A549 (cell line): ENCODE results near the gene EVC.

Experiments
- CHD2 ChIP-seq: fragments of 150-350 bp; IDR thresholded peaks from 2 replicates; pipeline ENCODE4 v1.6.1; 2014; ENCODE audit warnings: low read length; ENCODE audit not compliant: partially characterized antibody
- EP300 ChIP-seq, 2 experiments: fragments of >200 bp; sonication (Bioruptor Twin); formaldehyde crosslinking; IDR thresholded peaks; 2 replicates in 1 of 2; 3 replicates in 1 of 2; pipeline ENCODE4 v1.6.1; 2016 to 2017
- NPAS2 ChIP-seq: fragments of 250-450 bp; sonication (Bioruptor Pico); IDR thresholded peaks from 2 replicates; pipeline ENCODE4 v1.8.0; 2022; ENCODE audit warnings: mild to moderate bottlenecking, moderate library complexity, borderline replicate concordance
- PBX3 ChIP-seq: IDR thresholded peaks from 2 replicates; pipeline ENCODE4 v1.6.1; 2012
- POLR2AphosphoS2 ChIP-seq: conservative IDR thresholded peaks from 2 replicates; pipeline ENCODE4 v1.6.1; 2012; ENCODE audit warnings: low read length, improper control_type of control experiment, inconsistent platforms
- REST ChIP-seq: fragments of 200-600 bp; sonication (generic); IDR thresholded peaks from 2 replicates; pipeline ENCODE4 v1.6.1; 2016; ENCODE audit warnings: antibody characterized with exemption, mild to moderate bottlenecking, moderate library complexity
- ZFP36 ChIP-seq: fragments of 450-650 bp; IDR thresholded peaks from 2 replicates; pipeline ENCODE4 v1.6.1; 2014; ENCODE audit warnings: borderline replicate concordance; ENCODE audit not compliant: partially characterized antibody
- TF ChIP-seq, protein P1 (sequence below): fragments of >200 bp; sonication (Bioruptor Twin); formaldehyde crosslinking; IDR thresholded peaks from 3 replicates; pipeline ENCODE4 v1.6.1; 2016
- TF ChIP-seq, protein P2 (sequence below): fragments of >200 bp; sonication (Bioruptor Twin); formaldehyde crosslinking; IDR thresholded peaks from 3 replicates; pipeline ENCODE4 v1.5.1; 2016

DNA sequence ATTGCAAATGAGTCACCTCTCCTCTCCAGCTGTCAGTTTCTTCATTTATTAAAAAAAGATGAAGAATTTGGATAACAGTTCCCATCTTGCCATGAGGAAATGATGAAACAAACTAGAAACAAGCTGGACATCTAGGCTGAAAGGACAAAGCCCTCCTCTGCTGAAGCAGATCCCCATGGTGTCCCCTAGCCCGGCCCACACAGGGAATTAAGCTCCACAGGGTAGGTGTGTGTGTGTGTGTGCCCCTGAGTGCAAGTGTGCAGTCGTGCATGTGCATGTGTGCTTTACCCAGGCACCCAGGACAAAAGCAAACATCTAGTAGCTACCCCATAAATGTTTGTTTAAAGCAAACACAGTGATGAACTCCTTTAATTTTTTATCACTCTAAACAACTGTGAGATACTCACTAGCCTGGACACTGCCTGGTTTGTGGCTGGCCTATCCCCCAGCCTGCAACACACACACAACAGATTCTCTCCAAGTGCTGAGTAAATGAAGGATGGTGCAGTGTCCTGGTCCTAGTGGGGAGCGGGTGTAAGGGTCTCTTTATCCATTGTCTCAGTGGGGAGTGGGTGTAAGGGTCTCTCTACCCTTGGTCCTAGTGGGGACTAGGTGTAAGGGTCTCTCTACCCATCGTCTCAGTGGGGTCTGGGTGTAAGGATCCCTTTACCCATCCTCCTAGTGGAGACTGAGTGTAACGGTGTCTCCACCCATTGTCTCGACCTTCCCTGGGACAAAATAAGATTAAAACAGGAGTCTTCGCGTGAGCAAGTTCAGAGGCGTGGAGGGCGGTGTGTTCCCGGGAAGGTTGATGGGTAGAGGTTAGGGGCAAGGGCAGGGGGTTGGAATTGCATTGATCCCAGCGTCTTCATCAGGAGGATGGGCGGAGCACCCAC lies 688 bp upstream of the EVC start:
- TF ChIP-seq, protein P1, sequence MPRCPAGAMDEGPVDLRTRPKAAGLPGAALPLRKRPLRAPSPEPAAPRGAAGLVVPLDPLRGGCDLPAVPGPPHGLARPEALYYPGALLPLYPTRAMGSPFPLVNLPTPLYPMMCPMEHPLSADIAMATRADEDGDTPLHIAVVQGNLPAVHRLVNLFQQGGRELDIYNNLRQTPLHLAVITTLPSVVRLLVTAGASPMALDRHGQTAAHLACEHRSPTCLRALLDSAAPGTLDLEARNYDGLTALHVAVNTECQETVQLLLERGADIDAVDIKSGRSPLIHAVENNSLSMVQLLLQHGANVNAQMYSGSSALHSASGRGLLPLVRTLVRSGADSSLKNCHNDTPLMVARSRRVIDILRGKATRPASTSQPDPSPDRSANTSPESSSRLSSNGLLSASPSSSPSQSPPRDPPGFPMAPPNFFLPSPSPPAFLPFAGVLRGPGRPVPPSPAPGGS, result no peak
- TF ChIP-seq REST (no peak), CHD2 (no peak), EP300 (IDR thresholded peaks at IDR 0.05) (no peak), NPAS2 (no peak), PBX3 (no peak), ZFP36 (no peak), POLR2AphosphoS2 (no peak)
- TF ChIP-seq, protein P2, sequence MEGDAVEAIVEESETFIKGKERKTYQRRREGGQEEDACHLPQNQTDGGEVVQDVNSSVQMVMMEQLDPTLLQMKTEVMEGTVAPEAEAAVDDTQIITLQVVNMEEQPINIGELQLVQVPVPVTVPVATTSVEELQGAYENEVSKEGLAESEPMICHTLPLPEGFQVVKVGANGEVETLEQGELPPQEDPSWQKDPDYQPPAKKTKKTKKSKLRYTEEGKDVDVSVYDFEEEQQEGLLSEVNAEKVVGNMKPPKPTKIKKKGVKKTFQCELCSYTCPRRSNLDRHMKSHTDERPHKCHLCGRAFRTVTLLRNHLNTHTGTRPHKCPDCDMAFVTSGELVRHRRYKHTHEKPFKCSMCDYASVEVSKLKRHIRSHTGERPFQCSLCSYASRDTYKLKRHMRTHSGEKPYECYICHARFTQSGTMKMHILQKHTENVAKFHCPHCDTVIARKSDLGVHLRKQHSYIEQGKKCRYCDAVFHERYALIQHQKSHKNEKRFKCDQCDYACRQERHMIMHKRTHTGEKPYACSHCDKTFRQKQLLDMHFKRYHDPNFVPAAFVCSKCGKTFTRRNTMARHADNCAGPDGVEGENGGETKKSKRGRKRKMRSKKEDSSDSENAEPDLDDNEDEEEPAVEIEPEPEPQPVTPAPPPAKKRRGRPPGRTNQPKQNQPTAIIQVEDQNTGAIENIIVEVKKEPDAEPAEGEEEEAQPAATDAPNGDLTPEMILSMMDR, result no peak
